Fibroblast of the aortic adventitia (primary cell): Measurements from ENCODE around the gene BCKDHB. TPM values are rescaled to one million over a fixed set of nuclear protein-coding genes. Genes with fewer than 3 reads are reported as not detected.

ENCODE experiments used
- DNase-seq: peaks from one replicate; pipeline ENCODE4 v3.0.0-alpha.2; 2010; ENCODE audit warnings: low read depth
- H3K4me3 ChIP-seq: 2 replicates; pipeline ENCODE4 v1.5.1; 2011; ENCODE audit warnings: low read depth, mild to moderate bottlenecking, control low read depth, low read length, moderate library complexity
- CTCF ChIP-seq: IDR thresholded peaks from 2 replicates; pipeline ENCODE4 v1.5.1; 2011; ENCODE audit warnings: mild to moderate bottlenecking, low read length, control low read depth, inconsistent platforms; ENCODE audit not compliant: insufficient read depth
- total RNA-seq: library from RNA; depleted of rRNA; stranded (reverse); fragments of >200 nt; gene quantifications from 2 replicates; pipeline ENCODE4 v1.2.3, GENCODE V29; 2012; ENCODE audit warnings: low replicate concordance

The BCKDHB gene
- total RNA-seq, 1 donor = 20.3 TPM

- DNase-seq = no peak
- TF ChIP-seq CTCF = no peak
- no peak overlapping the region for H3K4me3 ChIP-seq
Measured at GRCh38 chr6:80148220-80148619, 41.7 kb downstream of the BCKDHB start.

GRCh38 chr6:80151635-80152034 lies 45.2 kb downstream of the BCKDHB start:
- TF ChIP-seq CTCF = no peak
- H3K4me3 ChIP-seq = no peak overlapping the region
- no peak for DNase-seq

GRCh38 chr6:80154160-80154559 lies 47.7 kb downstream of the BCKDHB start:
- H3K4me3 ChIP-seq = no peak overlapping the region
- no peak for TF ChIP-seq CTCF
- no peak for DNase-seq

- no peak overlapping the region for H3K4me3 ChIP-seq
- no peak for TF ChIP-seq CTCF
- no peak for DNase-seq
Measured at GRCh38 chr6:80156221-80156620, 49.8 kb downstream of the BCKDHB start.

- H3K4me3 ChIP-seq = no peak overlapping the region
- DNase-seq = no peak
- no peak for TF ChIP-seq CTCF
Measured at GRCh38 chr6:80158478-80158989, 52.1 kb downstream of the BCKDHB start.

GRCh38 chr6:80161434-80161833 lies 55.0 kb downstream of the BCKDHB start:
- no peak for TF ChIP-seq CTCF
- H3K4me3 ChIP-seq = no peak overlapping the region
- DNase-seq = no peak

GRCh38 chr6:80163754-80164187 lies 57.3 kb downstream of the BCKDHB start:
- TF ChIP-seq CTCF = no peak
- peak; percentile 83 for DNase-seq
- no peak overlapping the region for H3K4me3 ChIP-seq
